Right renal cortex interstitium (tissue), 3 donors: ENCODE data around the gene MFNG. TPM values are rescaled to one million over a fixed set of nuclear protein-coding genes. Genes with fewer than 3 reads are reported as not detected.

Experiments
- DNase-seq, 3 donors: peaks; one replicate each; pipeline ENCODE4 v3.0.0-alpha.2; 2013; ENCODE audit warnings: low read depth in 3 of 3, low spot score in 2 of 3
- polyA plus RNA-seq, 3 donors: library from polyadenylated mRNA; unstranded; fragments of 120-200 nt; gene quantifications; one replicate each; pipeline ENCODE4 v1.2.1, GENCODE V29; 2013; ENCODE audit not compliant: insufficient read length in 3 of 3

MFNG gene
- polyA plus RNA-seq, 3 donors: 4.6 to 8.4 (median 6.3) TPM

GRCh38 chr22:37497062-37497599 lies 10.9 kb upstream of the MFNG start:
- DNase-seq: no peak

GRCh38 chr22:37496651-37497050 lies 10.5 kb upstream of the MFNG start:
- DNase-seq: no peak

- no peak for DNase-seq
These were observed 7.8 kb upstream of the MFNG start for GRCh38 chr22:37493979-37494378.

GRCh38 chr22:37492428-37493344 lies 6.5 kb upstream of the MFNG start:
- DNase-seq: no peak

GRCh38 chr22:37491559-37492427 lies 5.6 kb upstream of the MFNG start:
- no peak for DNase-seq

GRCh38 chr22:37491106-37491505 lies 4.9 kb upstream of the MFNG start:
- no peak for DNase-seq

GRCh38 chr22:37489983-37490382 lies 3.8 kb upstream of the MFNG start:
- no peak for DNase-seq

- DNase-seq: no peak
These were observed 2.4 kb upstream of the MFNG start for GRCh38 chr22:37488337-37489135.

GRCh38 chr22:37487571-37487970 lies 1.4 kb upstream of the MFNG start:
- no peak for DNase-seq

GRCh38 chr22:37487129-37487528 lies 945 bp upstream of the MFNG start:
- DNase-seq: no peak

GRCh38 chr22:37485395-37486223 lies 575 bp downstream of the MFNG start:
- DNase-seq: no peak

- no peak for DNase-seq
These were observed 1.4 kb downstream of the MFNG start for GRCh38 chr22:37484480-37485394.

- DNase-seq: no peak
These were observed 3.1 kb downstream of the MFNG start for GRCh38 chr22:37483050-37483449.

GRCh38 chr22:37482244-37482643 lies 3.9 kb downstream of the MFNG start:
- DNase-seq: no peak

GRCh38 chr22:37481347-37481907 lies 4.8 kb downstream of the MFNG start:
- DNase-seq: no peak

GRCh38 chr22:37480387-37481346 lies 5.5 kb downstream of the MFNG start:
- DNase-seq: no peak

- DNase-seq: no peak
These were observed 7.0 kb downstream of the MFNG start for GRCh38 chr22:37479196-37479595.
